ENCODE measurements around the gene UBN1.

DNA sequence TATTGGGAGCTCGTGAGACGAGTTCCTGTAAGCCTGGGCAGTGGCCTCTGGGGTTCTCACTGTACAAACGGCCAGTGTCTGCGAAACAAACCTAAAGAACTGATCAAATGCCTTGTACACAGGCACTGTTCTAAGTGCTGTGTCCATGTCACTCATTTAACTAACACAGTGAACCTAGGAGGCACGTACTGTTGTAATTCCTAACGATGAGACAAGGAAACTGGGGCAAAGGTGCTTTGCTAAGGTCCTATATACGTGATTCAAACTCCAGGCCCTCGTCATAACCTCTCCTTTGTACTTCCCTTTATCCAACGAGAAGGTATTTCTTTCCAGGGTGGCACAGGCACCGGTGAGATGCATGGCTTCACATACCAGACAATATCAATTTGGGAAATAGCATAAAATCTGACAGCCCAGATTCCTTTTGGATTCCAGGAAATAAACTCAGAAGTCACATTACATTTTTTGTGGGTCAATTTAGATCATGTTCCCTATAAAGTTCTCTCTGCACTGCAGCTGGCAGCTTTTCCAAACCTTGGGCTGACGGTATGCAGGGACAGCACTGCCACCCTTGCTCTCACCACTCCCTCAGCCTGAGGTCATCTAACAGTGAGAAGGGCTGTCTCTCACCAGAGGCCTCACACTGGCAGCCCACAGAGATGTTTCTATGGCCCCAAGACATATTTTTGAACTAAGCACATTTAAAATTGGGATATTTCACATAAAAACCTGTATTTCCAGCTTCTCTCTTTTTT lies 18.5 kb upstream of the UBN1 start:
- TF ChIP-seq, protein P1, sequence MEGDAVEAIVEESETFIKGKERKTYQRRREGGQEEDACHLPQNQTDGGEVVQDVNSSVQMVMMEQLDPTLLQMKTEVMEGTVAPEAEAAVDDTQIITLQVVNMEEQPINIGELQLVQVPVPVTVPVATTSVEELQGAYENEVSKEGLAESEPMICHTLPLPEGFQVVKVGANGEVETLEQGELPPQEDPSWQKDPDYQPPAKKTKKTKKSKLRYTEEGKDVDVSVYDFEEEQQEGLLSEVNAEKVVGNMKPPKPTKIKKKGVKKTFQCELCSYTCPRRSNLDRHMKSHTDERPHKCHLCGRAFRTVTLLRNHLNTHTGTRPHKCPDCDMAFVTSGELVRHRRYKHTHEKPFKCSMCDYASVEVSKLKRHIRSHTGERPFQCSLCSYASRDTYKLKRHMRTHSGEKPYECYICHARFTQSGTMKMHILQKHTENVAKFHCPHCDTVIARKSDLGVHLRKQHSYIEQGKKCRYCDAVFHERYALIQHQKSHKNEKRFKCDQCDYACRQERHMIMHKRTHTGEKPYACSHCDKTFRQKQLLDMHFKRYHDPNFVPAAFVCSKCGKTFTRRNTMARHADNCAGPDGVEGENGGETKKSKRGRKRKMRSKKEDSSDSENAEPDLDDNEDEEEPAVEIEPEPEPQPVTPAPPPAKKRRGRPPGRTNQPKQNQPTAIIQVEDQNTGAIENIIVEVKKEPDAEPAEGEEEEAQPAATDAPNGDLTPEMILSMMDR (IDR thresholded peaks at IDR 0.05), result no peak
- no peak for TF ChIP-seq POLR2AphosphoS5 (IDR thresholded peaks at IDR 0.05; ENCODE audit: low read depth, low read length)
